Breast epithelium (tissue), 4 donors: ENCODE measurements around the gene GUCD1. TPM values are rescaled to one million over a fixed set of nuclear protein-coding genes. Genes with fewer than 3 reads are reported as not detected.
A peak's percentile ranks its signal among the peaks of the same experiment; 100 is the strongest.
"Not testable (repeated sequence)": the region's sequence is repeated elsewhere in the genome, so short reads cannot be mapped to it uniquely, and the experiment has no call there.

Experiments used
- DNase-seq, 2 donors: peaks; one replicate each; pipeline ENCODE4 v3.0.0-alpha.2; 2019; ENCODE audit warnings: low spot score in 2 of 2
- H3K27ac ChIP-seq, 2 donors: fragments of 200-600 bp; sonication (generic) in 1 of 2; one replicate each; pipeline ENCODE4 v1.5.1; 2016 to 2019; ENCODE audit warnings: mild to moderate bottlenecking in 1 of 2
- H3K27me3 ChIP-seq, 2 donors: fragments of 200-600 bp; sonication (generic) in 1 of 2; one replicate each; pipeline versions ENCODE4 v1.5.1 to v1.6.0; 2017 to 2019; ENCODE audit warnings: control low read depth in 1 of 2, mild to moderate bottlenecking in 1 of 2
- H3K36me3 ChIP-seq: fragments of 200-600 bp; one replicate; pipeline ENCODE4 v1.5.1; 2019
- H3K4me1 ChIP-seq, 2 donors: fragments of 200-600 bp; sonication (generic); one replicate each; pipeline ENCODE4 v1.5.1; 2016 to 2019; ENCODE audit warnings: control low read depth in 1 of 2
- H3K4me3 ChIP-seq, 3 donors: fragments of 200-600 bp; sonication (generic); 1 replicate in 2 of 3; 2 replicates in 1 of 3; pipeline ENCODE4 v1.5.1; 2016 to 2019; ENCODE audit warnings: mild to moderate bottlenecking in 3 of 3, moderate library complexity in 2 of 3
- H3K9me3 ChIP-seq, 2 donors: fragments of 200-600 bp; sonication (generic) in 1 of 2; one replicate each; pipeline ENCODE4 v1.5.1; 2016 to 2019; ENCODE audit warnings: control low read depth in 1 of 2
- POLR2A ChIP-seq: fragments of 450-650 bp; IDR thresholded peaks from one replicate; pipeline ENCODE4 v1.6.1; 2016; ENCODE audit warnings: antibody characterized with exemption, mild to moderate bottlenecking, moderate library complexity
- POLR2AphosphoS5 ChIP-seq, 3 donors: sonication (generic); formaldehyde crosslinking; IDR thresholded peaks; one replicate each; pipeline ENCODE4 v1.6.1; 2017; ENCODE audit warnings: antibody characterized with exemption in 3 of 3
- intact Hi-C: fragments of 100-400 bp; cut with DNase I; formaldehyde crosslinking; loops from one replicate; pipeline ENCODE4 v1.15.1; 2023; ENCODE audit warnings: low total_unique reads
- total RNA-seq, 3 donors: library from RNA; depleted of rRNA; stranded (reverse); fragments of >200 nt; gene quantifications; one replicate each; pipeline ENCODE4 v1.1.0, GENCODE V29; 2016
- TF ChIP-seq, protein P1 (sequence below), 3 donors: fragments of 450-650 bp; IDR thresholded peaks; one replicate each; pipeline ENCODE4 v1.5.1; 2016 to 2017; ENCODE audit warnings: antibody characterized with exemption in 3 of 3, mild to moderate bottlenecking in 3 of 3, moderate library complexity in 3 of 3

GUCD1 gene
- 100 to 1,000 TPM in 1 of 3 donors, 10 to 100 TPM in 2; 89.6 to 177 (median 91.4) TPM for total RNA-seq

DNA sequence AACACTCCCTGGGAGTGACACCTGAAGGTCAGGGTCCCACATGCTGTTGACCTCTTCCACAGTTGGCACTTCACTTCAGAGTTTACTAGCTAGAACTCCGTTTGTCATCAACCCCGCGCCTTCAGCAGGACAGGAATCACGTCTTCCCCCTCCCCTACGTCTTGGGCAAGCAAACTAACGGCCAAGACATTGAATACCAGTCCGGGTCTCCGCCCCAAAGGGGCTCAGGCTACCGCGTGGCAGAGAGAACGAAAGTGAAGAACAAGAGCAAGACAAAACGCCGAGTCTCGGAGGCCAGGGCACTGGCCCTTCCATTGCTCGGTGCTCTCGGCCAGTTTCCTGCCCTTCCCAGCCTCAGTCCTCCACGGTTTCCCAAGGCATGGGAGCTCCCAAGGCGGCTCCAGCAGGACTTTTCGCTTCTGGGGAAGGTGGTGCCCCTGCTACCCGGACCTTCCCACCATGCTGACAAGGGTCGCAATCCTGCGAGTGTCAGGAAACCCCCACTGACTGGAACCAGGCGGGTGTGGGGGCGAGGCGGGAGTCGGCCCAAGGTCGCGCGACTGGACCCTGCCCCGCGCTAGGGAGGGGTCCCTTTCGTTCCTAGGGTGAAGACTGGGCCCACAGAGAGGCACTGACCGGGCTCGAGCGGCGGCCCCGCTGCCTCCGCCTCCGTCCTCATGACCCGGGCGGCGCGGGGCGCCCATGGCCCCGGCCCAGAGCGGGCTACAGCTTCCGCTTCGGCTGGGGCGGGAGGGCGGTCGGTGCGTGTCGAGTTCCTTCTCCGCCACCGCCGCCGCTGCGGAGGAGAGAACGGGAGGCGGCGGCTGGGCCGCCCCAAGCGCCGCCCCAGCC, at the start of gene GUCD1:
GUCD1 (minus strand) TSS at position 826 of the 852 bp plus-strand sequence; CDS start at position 679, 147 bp downstream.
- no peak for DNase-seq
- Histone ChIP-seq H3K9me3 (no peaks in the 10 kb centered on the region), H3K4me3 (peak within 1 kb of the TSS; percentile 77 to 99 (median 82)), H3K4me1 (peaks cover 0 to 21% of the 10 kb centered on the region in 2 donors), H3K27me3 (no peaks in the 10 kb centered on the region), H3K27ac (peak within 1 kb of the TSS; percentile 99 to 100), H3K36me3 (no peaks in the 10 kb centered on the region)
- intact Hi-C loops, result no loop called here
- TF ChIP-seq POLR2AphosphoS5 (IDR thresholded peaks at IDR 0.05), result peak; percentile 37 to 69 (median 62)
- peak; percentile 50 for TF ChIP-seq POLR2A
- TF ChIP-seq, protein P1, sequence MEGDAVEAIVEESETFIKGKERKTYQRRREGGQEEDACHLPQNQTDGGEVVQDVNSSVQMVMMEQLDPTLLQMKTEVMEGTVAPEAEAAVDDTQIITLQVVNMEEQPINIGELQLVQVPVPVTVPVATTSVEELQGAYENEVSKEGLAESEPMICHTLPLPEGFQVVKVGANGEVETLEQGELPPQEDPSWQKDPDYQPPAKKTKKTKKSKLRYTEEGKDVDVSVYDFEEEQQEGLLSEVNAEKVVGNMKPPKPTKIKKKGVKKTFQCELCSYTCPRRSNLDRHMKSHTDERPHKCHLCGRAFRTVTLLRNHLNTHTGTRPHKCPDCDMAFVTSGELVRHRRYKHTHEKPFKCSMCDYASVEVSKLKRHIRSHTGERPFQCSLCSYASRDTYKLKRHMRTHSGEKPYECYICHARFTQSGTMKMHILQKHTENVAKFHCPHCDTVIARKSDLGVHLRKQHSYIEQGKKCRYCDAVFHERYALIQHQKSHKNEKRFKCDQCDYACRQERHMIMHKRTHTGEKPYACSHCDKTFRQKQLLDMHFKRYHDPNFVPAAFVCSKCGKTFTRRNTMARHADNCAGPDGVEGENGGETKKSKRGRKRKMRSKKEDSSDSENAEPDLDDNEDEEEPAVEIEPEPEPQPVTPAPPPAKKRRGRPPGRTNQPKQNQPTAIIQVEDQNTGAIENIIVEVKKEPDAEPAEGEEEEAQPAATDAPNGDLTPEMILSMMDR (IDR thresholded peaks at IDR 0.05), result no peak

DNA sequence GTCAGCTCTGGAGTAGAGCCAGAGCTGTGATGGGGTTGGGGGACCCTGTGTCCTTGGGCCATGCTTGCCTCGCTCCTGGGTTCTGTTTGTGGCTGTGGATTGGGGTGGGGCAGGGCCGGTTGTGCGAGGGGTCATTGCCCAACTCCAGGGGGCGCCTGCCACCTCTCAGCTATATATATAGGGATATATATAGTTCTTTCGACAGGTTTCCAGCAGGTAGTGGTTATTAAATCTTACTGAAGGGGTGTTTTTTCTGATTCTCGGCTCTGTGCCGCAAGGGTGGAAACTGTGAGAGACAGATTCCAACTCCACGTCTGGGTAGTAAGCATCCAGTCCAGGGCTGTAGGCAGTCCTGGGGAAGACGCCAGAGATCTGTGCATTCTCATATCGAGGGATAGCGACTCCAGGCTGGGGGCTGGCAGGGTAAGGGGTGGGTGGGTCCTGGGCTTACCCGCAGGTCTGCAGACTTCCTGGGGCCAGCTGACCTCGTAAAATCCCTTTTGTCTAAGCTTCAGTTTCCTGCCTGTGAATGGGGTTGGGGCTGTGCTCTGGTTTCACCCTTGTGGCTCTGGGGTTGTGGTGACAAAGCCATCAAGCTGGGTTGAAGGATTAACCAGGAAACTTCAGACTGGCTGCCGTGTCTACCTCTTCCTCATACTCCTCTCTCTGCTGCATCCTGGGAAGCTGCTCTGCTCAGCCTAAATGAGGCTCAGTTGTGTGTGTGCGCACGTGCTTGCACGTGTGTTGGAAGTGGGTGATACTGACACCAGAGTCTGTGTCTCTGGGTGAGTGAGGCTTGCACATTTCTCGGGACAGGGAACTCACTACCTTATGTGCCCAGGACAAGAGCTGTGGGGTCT, 49.1 kb upstream of the GUCD1 start:
- H3K27me3 ChIP-seq, DNase-seq, H3K4me1 ChIP-seq, H3K36me3 ChIP-seq, intact Hi-C loops, H3K9me3 ChIP-seq: not testable (repeated sequence)
- H3K27ac ChIP-seq, result peak overlapping the region; percentile 59 to 60
- peak overlapping the region; percentile 1 to 41 (median 20) for H3K4me3 ChIP-seq

DNA sequence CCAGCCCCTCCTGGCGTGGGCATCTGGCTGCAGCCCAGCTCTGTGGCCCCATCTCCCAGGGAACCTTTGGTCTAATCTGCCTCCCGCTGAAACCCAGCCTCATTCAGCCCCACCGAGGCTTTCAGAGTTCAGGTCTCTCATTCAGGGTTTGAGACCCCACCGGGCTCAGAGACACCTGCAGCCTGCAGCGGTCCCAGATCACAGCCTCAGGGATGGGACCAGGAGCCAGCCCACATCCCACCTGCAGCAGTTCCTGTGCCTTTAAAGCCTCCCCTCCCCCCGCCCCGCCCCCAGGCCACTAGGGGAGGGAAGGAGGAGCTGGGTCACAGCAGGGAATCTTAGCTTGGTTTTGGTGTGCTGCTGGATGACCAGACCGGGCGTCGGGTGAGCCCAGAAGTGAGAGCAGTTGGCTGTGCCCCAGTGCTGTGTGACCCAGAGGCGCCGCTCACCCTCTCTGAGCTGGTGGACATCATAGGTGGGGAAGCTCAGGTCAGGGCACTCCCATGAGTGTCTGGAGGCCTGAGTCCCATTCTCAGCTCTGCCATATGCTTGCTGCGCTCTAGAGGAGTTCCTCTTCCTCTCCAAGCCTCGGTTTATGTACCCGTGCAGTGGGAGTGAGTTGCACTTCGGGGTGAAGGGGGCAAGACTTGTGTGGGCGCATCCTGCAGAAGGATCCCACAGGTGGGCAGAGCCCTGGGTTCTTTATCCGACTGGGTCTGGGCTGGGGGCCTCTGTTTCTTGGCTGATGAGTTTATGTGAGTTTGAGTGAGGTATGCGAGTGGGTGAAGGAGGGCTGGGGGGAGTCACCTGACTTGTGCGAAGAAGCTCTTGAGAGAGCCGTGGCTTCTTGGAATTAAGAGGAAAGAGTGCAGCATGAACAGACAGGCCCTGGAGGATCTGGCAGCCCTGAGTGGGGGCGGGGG, 48.2 kb upstream of the GUCD1 start, which contains the start of gene GGT1:
GGT1 (plus strand) TSS at position 347 of the 923 bp plus-strand sequence. CDS start 7,889 bp downstream, outside the sequence.
- H3K36me3 ChIP-seq, H3K9me3 ChIP-seq, H3K4me1 ChIP-seq, DNase-seq, H3K27me3 ChIP-seq, intact Hi-C loops: not testable (repeated sequence)
- Histone ChIP-seq H3K27ac (peak within 1 kb of the TSS; percentile 59 to 60), H3K4me3 (peak within 1 kb of the TSS; percentile 1 to 41 (median 20))

DNA sequence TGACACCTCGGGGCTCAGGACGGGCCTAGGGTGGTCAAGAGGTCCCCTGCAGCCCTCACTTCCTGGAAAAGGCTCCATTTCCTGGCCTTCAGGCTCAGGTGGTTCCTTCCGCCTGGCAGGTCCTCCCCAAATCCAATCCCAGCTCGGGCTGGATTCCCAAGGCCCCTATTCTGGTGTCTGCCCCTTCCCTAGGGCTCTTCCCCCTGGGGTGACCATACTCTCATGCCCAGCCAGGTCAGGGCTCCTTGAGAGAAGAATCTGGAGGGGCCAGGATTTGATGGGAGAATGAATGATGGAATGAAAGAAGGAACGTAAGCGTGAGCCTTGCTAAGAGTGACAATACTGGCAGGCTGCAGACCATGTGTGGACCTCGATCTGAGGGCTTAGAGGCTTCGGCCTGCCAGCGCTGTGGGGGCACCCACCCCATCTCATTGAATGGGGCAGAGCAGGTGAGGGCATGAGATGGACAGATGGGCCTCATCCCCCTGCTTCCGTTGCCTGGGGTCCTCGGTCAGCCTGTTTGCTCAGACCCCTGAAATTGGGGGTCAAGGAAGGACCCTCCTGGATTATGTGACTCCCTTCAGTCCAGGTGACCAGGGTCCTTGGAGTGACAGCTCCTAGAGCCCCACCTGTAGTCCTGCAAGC, 47.3 kb upstream of the GUCD1 start:
- H3K9me3 ChIP-seq, DNase-seq, H3K36me3 ChIP-seq, intact Hi-C loops, H3K27ac ChIP-seq, H3K27me3 ChIP-seq, H3K4me3 ChIP-seq, H3K4me1 ChIP-seq: not testable (repeated sequence)

DNA sequence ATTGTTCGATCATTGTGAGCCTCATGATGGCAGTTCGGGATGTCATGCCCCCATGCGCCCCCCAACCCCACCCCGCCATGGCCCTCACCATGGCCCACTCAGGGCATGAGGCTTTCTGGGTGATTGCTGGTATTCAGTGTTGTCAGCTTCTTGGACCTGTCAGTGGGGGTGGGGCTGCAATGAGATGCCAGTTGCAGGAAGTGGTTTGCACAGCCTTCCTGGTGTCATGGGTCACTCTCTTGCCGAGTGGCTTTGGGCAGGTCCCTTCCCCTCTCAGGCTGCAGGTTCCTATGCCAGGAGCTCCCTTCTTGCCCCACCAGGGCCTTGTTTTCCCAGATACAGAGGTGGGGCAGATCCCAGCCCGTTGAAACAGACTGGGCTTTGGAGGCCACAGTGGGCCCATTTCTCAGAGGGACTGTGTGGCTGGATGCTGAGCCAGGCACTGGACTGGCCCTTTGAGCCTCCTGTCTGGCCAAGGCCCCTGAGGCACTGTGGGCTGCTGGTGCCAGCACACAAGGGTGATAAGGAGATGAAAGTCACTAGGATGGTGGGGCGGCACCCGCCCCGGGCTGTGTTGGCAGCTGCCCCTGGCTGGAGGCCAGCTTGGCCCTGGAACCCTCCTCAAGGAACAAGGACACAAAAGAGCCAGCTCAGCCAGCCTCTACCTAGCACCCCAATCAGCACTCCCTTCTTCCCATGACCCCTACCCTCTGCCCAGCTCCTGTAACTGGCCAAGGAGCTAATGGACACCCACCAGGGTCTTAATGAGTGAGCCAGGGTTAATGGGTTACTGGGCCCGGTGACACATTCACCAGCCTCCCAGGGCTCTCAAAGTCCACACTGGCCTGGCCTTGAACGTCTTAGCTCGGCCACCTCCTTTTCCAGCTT, 46.5 kb upstream of the GUCD1 start:
- TF ChIP-seq, protein P1 (IDR thresholded peaks at IDR 0.05), result no peak
- TF ChIP-seq POLR2AphosphoS5 (IDR thresholded peaks at IDR 0.05) (no peak), POLR2A (no peak)
- Histone ChIP-seq H3K4me3 (no peak overlapping the region), H3K27ac (no peak overlapping the region), H3K9me3 (no peaks in the 10 kb centered on the region), H3K27me3 (no peaks in the 10 kb centered on the region), H3K4me1 (no peaks in the 10 kb centered on the region), H3K36me3 (no peaks in the 10 kb centered on the region)
- intact Hi-C loops, result no loop called here
- no peak for DNase-seq

DNA sequence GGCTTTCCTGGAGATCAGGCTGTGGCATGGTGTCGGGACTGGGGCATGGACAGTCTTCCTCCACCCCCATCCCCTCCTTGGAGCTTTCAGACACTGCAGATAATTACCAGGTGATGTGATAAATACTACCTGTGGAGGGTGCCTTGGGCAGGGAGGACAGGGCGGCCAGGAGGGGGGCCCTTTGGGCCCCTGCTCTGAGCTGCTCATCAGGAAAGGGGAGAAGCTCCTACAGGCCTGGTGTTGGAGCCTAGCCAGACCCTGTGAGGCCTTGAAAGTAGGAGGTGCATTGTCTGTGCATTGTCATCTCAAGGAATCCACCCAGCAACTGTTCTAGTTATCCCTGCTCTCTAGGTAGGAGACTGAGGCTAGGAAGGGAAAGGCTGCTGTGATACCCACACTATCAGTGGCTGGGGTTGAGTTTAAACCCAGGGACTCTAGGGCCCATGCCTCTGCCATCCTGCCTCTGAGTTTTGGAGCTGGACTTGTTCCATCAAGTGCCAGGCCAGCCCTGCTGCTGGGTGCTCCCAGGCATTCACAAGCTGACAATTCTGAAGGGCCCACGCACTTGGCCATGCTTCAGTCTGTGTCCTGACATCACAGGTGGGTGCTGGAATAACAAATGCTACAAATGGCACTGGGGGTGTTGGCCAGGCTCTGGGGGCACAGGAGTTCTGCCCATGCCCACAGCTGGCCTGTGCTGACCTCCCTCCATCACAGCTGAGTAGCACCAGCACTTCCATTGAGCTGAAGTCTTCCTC, 45.2 kb upstream of the GUCD1 start:
- H3K36me3 ChIP-seq, H3K4me3 ChIP-seq, H3K9me3 ChIP-seq, DNase-seq, intact Hi-C loops, H3K27me3 ChIP-seq, H3K4me1 ChIP-seq: not testable (repeated sequence)
- peak overlapping the region; percentile 33 to 38 for H3K27ac ChIP-seq
